H1 (cell line): ENCODE results near the gene TSHZ2. TPM values are rescaled to one million over a fixed set of nuclear protein-coding genes. Genes with fewer than 3 reads are reported as not detected.

Experiments used
- CTCF ChIA-PET: fragments of 300-600 bp; sonication (Branson Sonifier 250); formaldehyde crosslinking; loops from one replicate; lab custom pipeline; 2021; ENCODE audit not compliant: partially characterized antibody; lab: Charles Lee
- POLR2A ChIA-PET: fragments of 300-600 bp; sonication (Branson Sonifier 250); formaldehyde crosslinking; loops from one replicate; lab custom pipeline; 2021; ENCODE audit warnings: inconsistent platforms; ENCODE audit not compliant: partially characterized antibody; lab: Charles Lee
- DNase-seq, 2 experiments: peaks; one replicate each; pipeline versions ENCODE4 v3.0.0 to v3.0.0-alpha.2; 2010 to 2022; ENCODE audit warnings: low spot score in 2 of 2, low read depth in 1 of 2, mixed read lengths in 1 of 2
- FAIRE-seq: peaks from 2 replicates; lab custom pipeline; 2011; peaks lifted over from hg19 to GRCh38; lab: Jason Lieb, UNC
- H2AFZ ChIP-seq: 2 replicates; pipeline ENCODE4 v1.8.1; 2012; ENCODE audit warnings: low read length, inconsistent platforms
- H2AK5ac ChIP-seq: 2 replicates; pipeline ENCODE4 v1.6.1; 2013; ENCODE audit warnings: low read depth, low read length
- H2BK120ac ChIP-seq: replicated peaks from 2 replicates; pipeline ENCODE3; 2013; ENCODE audit warnings: low read depth, low read length, inconsistent platforms
- H2BK12ac ChIP-seq: 2 replicates; pipeline ENCODE4 v1.6.1; 2013; ENCODE audit warnings: low read depth, low read length
- H2BK15ac ChIP-seq: 2 replicates; pipeline ENCODE4 v1.6.1; 2013; ENCODE audit warnings: low read length
- H2BK20ac ChIP-seq: 2 replicates; pipeline ENCODE4 v1.6.1; 2013; ENCODE audit warnings: low read length
- H2BK5ac ChIP-seq: 2 replicates; pipeline ENCODE4 v1.6.1; 2013; ENCODE audit warnings: low read depth, low read length
- H3K14ac ChIP-seq: 2 replicates; pipeline ENCODE4 v1.6.1; 2013; ENCODE audit warnings: inconsistent platforms; ENCODE audit not compliant: insufficient read length
- H3K18ac ChIP-seq: 2 replicates; pipeline ENCODE4 v1.6.1; 2013; ENCODE audit warnings: low read length; ENCODE audit errors: extremely low read depth
- H3K23ac ChIP-seq: 2 replicates; pipeline ENCODE4 v1.6.1; 2013; ENCODE audit warnings: inconsistent platforms; ENCODE audit not compliant: insufficient read length
- H3K23me2 ChIP-seq: 2 replicates; pipeline ENCODE4 v1.6.1; 2013; ENCODE audit warnings: low read depth, low read length
- H3K27ac ChIP-seq: 2 replicates; pipeline ENCODE4 v1.6.1; 2011; ENCODE audit warnings: low read depth, low read length, inconsistent platforms
- H3K27me3 ChIP-seq, 4 experiments: replicated peaks in 1 of 4; 1 replicate in 1 of 4; 2 replicates in 3 of 4; pipeline versions ENCODE4 v1.6.1 to v1.8.1; 2011 to 2013; ENCODE audit warnings: low read length in 3 of 4, mild to moderate bottlenecking in 3 of 4, inconsistent platforms in 2 of 4, mixed read lengths in 2 of 4, moderate library complexity in 1 of 4; ENCODE audit not compliant: control insufficient read depth in 3 of 4, insufficient read depth in 3 of 4; ENCODE audit errors: extremely low read depth in 1 of 4
- H3K36me3 ChIP-seq, 4 experiments: 2 replicates each; pipeline versions ENCODE4 v1.6.1 to v1.8.1; 2011 to 2013; ENCODE audit warnings: mild to moderate bottlenecking in 4 of 4, low read length in 3 of 4, moderate library complexity in 2 of 4, control low read depth in 1 of 4, inconsistent platforms in 1 of 4; ENCODE audit not compliant: insufficient read depth in 4 of 4, control insufficient read depth in 2 of 4
- H3K4ac ChIP-seq: replicated peaks from 2 replicates; pipeline ENCODE3; 2013; ENCODE audit warnings: low read length, low read depth, mixed read lengths, inconsistent platforms; ENCODE audit not compliant: insufficient read length
- H3K4me1 ChIP-seq, 4 experiments: replicated peaks in 1 of 4; 1 replicate in 1 of 4; 2 replicates in 3 of 4; pipeline versions ENCODE4 v1.6.1 to v1.8.1; 2011 to 2013; ENCODE audit warnings: low read length in 3 of 4, inconsistent platforms in 2 of 4, mixed read lengths in 1 of 4; ENCODE audit not compliant: insufficient read depth in 4 of 4, control insufficient read depth in 3 of 4
- H3K4me2 ChIP-seq, 2 experiments: 2 replicates each; pipeline versions ENCODE4 v1.6.1 to v1.8.1; 2011 to 2013; ENCODE audit warnings: low read depth in 2 of 2, low read length in 2 of 2, control low read depth in 1 of 2, inconsistent platforms in 1 of 2, mild to moderate bottlenecking in 1 of 2; ENCODE audit not compliant: insufficient read depth in 1 of 2
- H3K4me3 ChIP-seq, 4 experiments: fragments of 200-600, 300-600 bp in 1 of 4; sonication (generic), shearing (Covaris generic), sonication (Bioruptor Twin) in 1 of 4; 2 replicates each; pipeline versions ENCODE4 v1.5.1 to v1.8.1; 2011 to 2016; ENCODE audit warnings: low read length in 4 of 4, low read depth in 3 of 4, control low read depth in 2 of 4, inconsistent platforms in 2 of 4, mild to moderate bottlenecking in 2 of 4, mixed read lengths in 1 of 4, moderate library complexity in 1 of 4; ENCODE audit not compliant: insufficient read depth in 2 of 4; ENCODE audit errors: extremely low read depth in 1 of 4
- H3K56ac ChIP-seq: replicated peaks from 2 replicates; pipeline ENCODE3; 2013; ENCODE audit warnings: low read depth, mild to moderate bottlenecking, mixed read lengths, low read length, inconsistent platforms; ENCODE audit not compliant: insufficient read length
- H3K79me1 ChIP-seq: 2 replicates; pipeline ENCODE4 v1.6.1; 2013; ENCODE audit warnings: low read depth, low read length, control low read depth
- H3K79me2 ChIP-seq, 2 experiments: 2 replicates each; pipeline versions ENCODE4 v1.6.1 to v1.8.1; 2012 to 2013; ENCODE audit warnings: low read length in 2 of 2, mild to moderate bottlenecking in 2 of 2, inconsistent platforms in 1 of 2; ENCODE audit not compliant: insufficient read depth in 2 of 2, control insufficient read depth in 1 of 2
- H3K9ac ChIP-seq, 4 experiments: replicated peaks in 1 of 4; 1 replicate in 1 of 4; 2 replicates in 3 of 4; pipeline versions ENCODE4 v1.6.1 to v1.8.1; 2011 to 2013; ENCODE audit warnings: low read depth in 3 of 4, low read length in 3 of 4, control low read depth in 2 of 4, mild to moderate bottlenecking in 2 of 4, moderate library complexity in 2 of 4, inconsistent platforms in 1 of 4; ENCODE audit errors: extremely low read depth in 1 of 4
- H3K9me3 ChIP-seq, 2 experiments: 2 replicates each; pipeline versions ENCODE4 v1.6.1 to v1.8.1; 2012 to 2013; ENCODE audit warnings: mild to moderate bottlenecking in 2 of 2, moderate library complexity in 2 of 2, control low read depth in 1 of 2, inconsistent platforms in 1 of 2, low read depth in 1 of 2, low read length in 1 of 2, mixed read lengths in 1 of 2; ENCODE audit not compliant: insufficient read depth in 2 of 2
- H4K20me1 ChIP-seq, 2 experiments: replicated peaks in 1 of 2; 2 replicates each; pipeline versions ENCODE3 to v1.8.1; 2011 to 2013; ENCODE audit warnings: inconsistent platforms in 2 of 2, low read length in 2 of 2, mild to moderate bottlenecking in 1 of 2; ENCODE audit not compliant: insufficient read depth in 2 of 2, control insufficient read depth in 1 of 2
- H4K5ac ChIP-seq: 2 replicates; pipeline ENCODE4 v1.6.1; 2013; ENCODE audit warnings: low read length, low read depth, mixed read lengths, inconsistent platforms; ENCODE audit not compliant: insufficient read length
- H4K8ac ChIP-seq: 2 replicates; pipeline ENCODE4 v1.8.0; 2013; ENCODE audit warnings: mild to moderate bottlenecking, moderate library complexity, low read length, inconsistent platforms; ENCODE audit not compliant: insufficient read depth; ENCODE audit errors: extremely low read depth
- H4K91ac ChIP-seq: replicated peaks from 2 replicates; pipeline ENCODE3; 2013; ENCODE audit warnings: low read length, mixed read lengths, inconsistent platforms; ENCODE audit not compliant: insufficient read length
- BACH1 ChIP-seq: IDR thresholded peaks from 2 replicates; pipeline ENCODE4 v1.6.1; 2012; ENCODE audit warnings: low read length, improper control_type of control experiment
- BCL11A ChIP-seq, 2 experiments: IDR thresholded peaks; one replicate each; pipeline ENCODE4 v1.6.1; 2011; ENCODE audit warnings: low read depth in 2 of 2, low read length in 2 of 2, mild to moderate bottlenecking in 2 of 2
- CHD1 ChIP-seq: IDR thresholded peaks from 2 replicates; pipeline ENCODE4 v1.6.1; 2012; ENCODE audit warnings: low read depth, low read length, improper control_type of control experiment
- EGR1 ChIP-seq: IDR thresholded peaks from 2 replicates; pipeline ENCODE4 v1.6.1; 2011; ENCODE audit warnings: low read depth, low read length, borderline replicate concordance
- HDAC2 ChIP-seq, 2 experiments: fragments of 300-600 bp in 1 of 2; sonication (generic) in 1 of 2; IDR thresholded peaks; 2 replicates each; pipeline ENCODE4 v1.6.1; 2011 to 2012; ENCODE audit warnings: low read depth in 2 of 2, low read length in 2 of 2, mild to moderate bottlenecking in 2 of 2, moderate library complexity in 2 of 2, borderline replicate concordance in 1 of 2, inconsistent platforms in 1 of 2
- KDM5A ChIP-seq: fragments of 200-600 bp; IDR thresholded peaks from 2 replicates; pipeline ENCODE4 v1.7.1; 2012; ENCODE audit warnings: mild to moderate bottlenecking, low read length, inconsistent platforms, mixed read lengths
- POU5F1 ChIP-seq: IDR thresholded peaks from 2 replicates; pipeline ENCODE4 v1.6.1; 2011; ENCODE audit warnings: low read depth, mild to moderate bottlenecking, low read length, moderate library complexity
- RAD21 ChIP-seq, 2 experiments: IDR thresholded peaks in 1 of 2; conservative IDR thresholded peaks in 1 of 2; 2 replicates each; pipeline ENCODE4 v1.6.1; 2011; ENCODE audit warnings: low read depth in 2 of 2, low read length in 2 of 2, improper control_type of control experiment in 1 of 2, inconsistent platforms in 1 of 2, mild to moderate bottlenecking in 1 of 2, moderate library complexity in 1 of 2
- RNF2 ChIP-seq: fragments of 200-900, 300-1000 bp; sonication (generic); IDR thresholded peaks from 2 replicates; pipeline ENCODE4 v1.7.1; 2016; ENCODE audit warnings: borderline replicate concordance, low read depth, mild to moderate bottlenecking, antibody characterized with exemption, low read length; ENCODE audit not compliant: poor library complexity, severe bottlenecking; ENCODE audit errors: missing control alignments
- SIN3A ChIP-seq, 2 experiments: IDR thresholded peaks in 1 of 2; conservative IDR thresholded peaks in 1 of 2; 2 replicates each; pipeline ENCODE4 v1.6.1; 2011 to 2012; ENCODE audit warnings: low read length in 2 of 2, improper control_type of control experiment in 1 of 2, low read depth in 1 of 2, mild to moderate bottlenecking in 1 of 2
- TEAD4 ChIP-seq: IDR thresholded peaks from 2 replicates; pipeline ENCODE4 v1.6.1; 2012; ENCODE audit warnings: low read depth, low read length, inconsistent platforms, mixed read lengths
- WGBS, 2 experiments: shearing (Covaris generic) in 1 of 2; methylation state at CpG; one replicate each; pipeline versions ENCODE4 v1.1.6 to v1.1.7; 2013 to 2015; ENCODE audit warnings: low lambda C conversion rate in 2 of 2, mixed read lengths in 2 of 2, inconsistent platforms in 1 of 2, low coverage in 1 of 2, missing lambda C conversion rate in 1 of 2; ENCODE audit not compliant: insufficient replicate concordance in 2 of 2, insufficient coverage in 1 of 2, insufficient read length in 1 of 2; ENCODE audit errors: extremely low coverage in 1 of 2, missing lambda C conversion rate in 1 of 2; 5-methylcytosine and 5-hydroxymethylcytosine counted together
- polyA plus RNA-seq, 7 experiments: library from polyadenylated mRNA; depleted of rRNA in 3 of 7; stranded (reverse) in 5 of 7; unstranded in 2 of 7; fragments of >200 nt in 5 of 7; fragments of 200-250 nt in 2 of 7; gene quantifications; 1 replicate in 5 of 7; 2 replicates in 1 of 7; 4 replicates in 1 of 7; pipeline versions ENCODE4 v1.2.1 to v1.2.3, GENCODE V29; 2011 to 2013; ENCODE audit warnings: missing spikeins in 2 of 7, mixed read lengths in 2 of 7
- total RNA-seq: library from RNA; stranded (reverse); fragmentation: NEBNext Ultra II Directional; extraction: Animal tissue kit (Norgen Biotek cat#: 25700); gene quantifications from 2 replicates; pipeline ENCODE4 v1.2.1, GENCODE V29; 2021

The TSHZ2 gene
- total and polyA plus RNA-seq, 2 of the 8 experiments (the other 6 are each of a cell fraction or from before 2014, with no cell fraction given), result 0.14 to 0.30 TPM

DNA sequence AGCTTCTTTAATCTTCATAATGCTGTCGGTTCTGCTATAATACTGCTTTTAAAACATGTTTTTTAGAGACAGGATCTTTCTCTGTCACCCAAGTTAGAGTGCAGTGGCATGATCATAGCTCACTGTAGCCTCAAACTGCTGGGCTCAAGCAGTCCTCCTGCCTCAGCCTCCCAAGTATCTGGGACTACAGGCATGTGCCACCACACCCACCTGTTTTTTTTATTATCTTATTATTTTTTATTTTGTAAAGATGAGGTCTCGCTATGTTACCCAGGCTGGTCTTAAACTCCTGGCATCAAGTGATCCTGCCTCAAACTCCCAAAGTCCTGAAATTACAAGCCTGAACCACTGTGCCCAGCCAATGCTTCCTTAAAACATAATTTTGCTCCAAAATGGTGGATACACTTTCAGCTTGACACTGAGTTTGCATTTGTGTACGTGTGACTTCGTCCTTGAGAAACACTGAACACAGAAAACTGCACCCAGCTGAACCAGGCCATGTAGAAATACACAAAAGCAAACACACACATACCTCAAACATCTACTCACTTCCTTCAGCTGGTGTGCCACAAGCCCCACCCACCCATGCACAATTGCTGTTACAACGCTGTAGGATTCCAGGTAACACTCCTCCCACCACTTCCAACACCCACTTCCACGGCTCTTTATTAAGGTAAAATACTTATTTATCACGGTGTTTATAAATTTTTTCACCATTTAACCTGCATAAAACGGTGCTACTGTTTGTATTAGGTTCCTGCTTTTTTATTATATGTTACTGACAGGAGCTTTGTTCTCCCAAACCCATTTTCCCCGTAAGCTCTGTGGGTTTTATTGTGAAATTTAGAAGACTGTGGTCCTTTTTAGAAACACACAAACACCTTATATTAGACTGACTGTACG lies 109.1 kb downstream of the TSHZ2 start:
- Histone ChIP-seq H4K5ac (no peak overlapping the region), H2BK20ac (no peak overlapping the region), H3K27me3 (no peaks in the 10 kb centered on the region), H3K79me2 (no peaks in the 10 kb centered on the region), H3K56ac (no peak overlapping the region), H4K91ac (no peak overlapping the region), H3K23ac (no peak overlapping the region), H3K79me1 (no peaks in the 10 kb centered on the region), H3K23me2 (no peaks in the 10 kb centered on the region; the same call in 1 of the 2 replicates), H2BK12ac (no peak overlapping the region), H2BK120ac (no peak overlapping the region), H3K4me2 (no peak overlapping the region), H3K4me1 (no peaks in the 10 kb centered on the region; a peak in 1 of 7 replicates), H3K4ac (no peak overlapping the region), H3K14ac (no peak overlapping the region), H3K27ac (no peak overlapping the region), H2BK5ac (no peak overlapping the region), H2AFZ (peak overlapping the region; percentile 82), H4K20me1 (no peaks in the 10 kb centered on the region), H3K36me3 (no peaks in the 10 kb centered on the region), H3K4me3 (no peak overlapping the region), H3K9me3 (no peaks in the 10 kb centered on the region), H2BK15ac (no peak overlapping the region), H3K18ac (no peak overlapping the region), H2AK5ac (no peak overlapping the region), H3K9ac (no peak overlapping the region), H4K8ac (no peak overlapping the region)
- ChIA-PET CTCF (interaction anchor here (0.6 to 1.4 kb wide), 5 partner anchors 9 to 911 kb away, joined by 3 to 4 read pairs (median 4); no protein-coding TSS in a partner anchor), POLR2A (no interaction called here)
- peak in 1 of 2 experiments; percentile 7 for DNase-seq
- no peak for FAIRE-seq
- WGBS, 2 experiments, result 92% methylated on average over 10 of the region's 10 CpGs; no CpG with 5 or more reads in 1 of the 2 experiments
- TF ChIP-seq KDM5A, result no peak
- no peak for TF ChIP-seq RAD21 (IDR thresholded peaks at IDR 0.05 in 1 of 2, conservative IDR thresholded peaks at IDR 0.05 in 1 of 2; ENCODE audit: low read depth in 2 of 2, low read length in 2 of 2)
- TF ChIP-seq SIN3A (conservative IDR thresholded peaks at IDR 0.05 in 1 of 2, IDR thresholded peaks at IDR 0.05 in 1 of 2; ENCODE audit: low read depth in 1 of 2, low read length in 2 of 2), result no peak
- no peak for TF ChIP-seq BACH1
- TF ChIP-seq EGR1, result no peak
- TF ChIP-seq CHD1, result no peak
- TF ChIP-seq HDAC2 (IDR thresholded peaks at IDR 0.05; ENCODE audit: borderline replicate concordance in 1 of 2, low read depth in 2 of 2, low read length in 2 of 2), result no peak
- TF ChIP-seq BCL11A (IDR thresholded peaks at IDR 0.05; ENCODE audit: low read depth in 2 of 2, low read length in 2 of 2), result no peak
- TF ChIP-seq RNF2, result no peak
- no peak for TF ChIP-seq POU5F1
- TF ChIP-seq TEAD4, result no peak
